SKM-1 treated with dmso at 0.1 percent for 144 hours (cell line): ENCODE data around the gene SLC44A2.

Source experiments
- DNase-seq: peaks from one replicate; lab custom pipeline; 2025; ENCODE audit not compliant: unreplicated experiment; lab: John Stamatoyannopoulos, UW

The SLC44A2 gene

GRCh38 chr19:10615429-10616023 lies 9.8 kb upstream of the SLC44A2 start:
- DNase-seq, result peak; percentile 15

GRCh38 chr19:10617409-10618121 lies 7.8 kb upstream of the SLC44A2 start:
- no peak for DNase-seq

DNA sequence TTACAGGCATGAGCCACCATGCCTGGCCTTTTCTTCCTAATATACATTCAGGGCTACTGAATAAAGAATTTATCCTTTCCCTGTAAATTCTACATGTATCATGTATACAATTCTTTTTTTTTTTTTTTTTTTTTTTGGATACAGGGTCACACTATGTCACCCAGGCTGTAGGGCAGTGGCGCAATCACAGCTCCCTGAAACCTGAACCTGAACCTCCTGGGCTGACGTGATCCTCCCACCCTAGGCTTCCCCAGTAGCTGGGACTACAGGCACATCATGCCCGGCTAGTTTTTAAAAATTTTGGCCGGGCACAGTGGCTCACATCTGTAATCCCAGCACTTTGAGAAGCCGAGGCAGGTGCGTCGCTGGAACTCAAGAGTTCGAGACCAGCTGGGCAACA lies 6.5 kb upstream of the SLC44A2 start:
- no peak for DNase-seq

- no peak for DNase-seq
These were observed 4.6 kb upstream of the SLC44A2 start for GRCh38 chr19:10620786-10621185.

GRCh38 chr19:10621966-10622365 lies 3.4 kb upstream of the SLC44A2 start:
- DNase-seq, result no peak

- no peak for DNase-seq
These were observed 768 bp upstream of the SLC44A2 start for GRCh38 chr19:10624585-10624984.

GRCh38 chr19:10625762-10626138 lies 397 bp downstream of the SLC44A2 start:
- DNase-seq, result no peak

DNA sequence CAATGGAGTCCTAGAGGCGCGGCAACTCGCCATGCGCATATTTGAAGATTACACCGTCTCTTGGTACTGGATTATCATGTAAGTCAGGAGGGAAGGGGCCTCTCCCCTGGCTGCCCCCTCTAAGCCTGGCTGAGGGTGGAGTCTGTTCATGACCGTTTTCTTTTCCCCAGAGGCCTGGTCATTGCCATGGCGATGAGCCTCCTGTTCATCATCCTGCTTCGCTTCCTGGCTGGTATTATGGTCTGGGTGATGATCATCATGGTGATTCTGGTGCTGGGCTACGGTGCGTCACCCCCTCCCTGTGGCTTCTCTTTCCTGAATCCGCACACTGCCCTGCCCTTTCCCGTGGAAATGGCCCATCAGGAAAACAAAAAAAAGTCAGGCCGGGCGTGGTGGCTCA lies 6.5 kb downstream of the SLC44A2 start:
- no peak for DNase-seq

GRCh38 chr19:10634430-10634829 lies 9.1 kb downstream of the SLC44A2 start:
- DNase-seq, result no peak

GRCh38 chr19:10634963-10635362 lies 9.6 kb downstream of the SLC44A2 start:
- DNase-seq, result no peak

GRCh38 chr19:10636304-10636972 lies 11.1 kb downstream of the SLC44A2 start:
- no peak for DNase-seq

GRCh38 chr19:10637894-10638293 lies 12.5 kb downstream of the SLC44A2 start:
- DNase-seq, result no peak

DNA sequence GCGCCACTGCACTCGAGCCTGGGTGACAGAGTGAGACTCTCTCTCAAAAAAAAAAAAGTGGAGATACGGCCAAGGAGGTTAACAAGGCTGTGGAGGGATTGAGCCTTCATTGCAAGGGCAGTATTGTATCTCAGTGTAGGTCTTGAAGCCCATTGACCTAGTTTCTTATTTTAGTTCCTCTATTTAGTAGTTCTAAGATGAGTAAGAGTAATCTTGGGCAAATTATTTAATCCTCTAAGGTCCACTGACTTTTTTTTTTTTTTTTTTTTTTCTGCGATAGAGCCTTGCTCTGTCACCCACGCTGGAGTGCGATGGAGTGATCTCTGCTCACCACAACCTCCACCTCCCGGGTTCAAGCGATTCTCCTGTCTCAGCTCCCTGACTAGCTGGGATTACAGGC lies 14.5 kb downstream of the SLC44A2 start:
- peak; percentile 71 for DNase-seq

DNA sequence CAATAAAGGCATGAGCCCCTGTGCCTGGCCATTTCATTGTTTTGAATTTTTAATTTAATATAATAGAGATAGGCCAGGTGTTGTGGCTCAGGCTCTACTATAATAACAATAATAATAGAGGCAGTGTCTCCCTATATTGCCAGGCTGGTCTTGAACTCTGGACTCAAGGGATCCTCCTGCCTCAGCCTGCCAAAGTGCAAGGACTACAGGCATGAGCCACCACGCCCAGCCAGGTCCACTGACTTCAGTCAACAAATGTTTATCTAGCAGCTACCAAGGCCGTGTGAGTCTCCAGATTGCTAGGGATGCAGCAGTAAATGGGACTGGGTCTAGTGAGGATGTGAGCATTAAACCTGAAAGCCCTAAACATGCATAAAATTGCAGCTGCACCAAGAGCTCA lies 15.0 kb downstream of the SLC44A2 start:
- no peak for DNase-seq

DNA sequence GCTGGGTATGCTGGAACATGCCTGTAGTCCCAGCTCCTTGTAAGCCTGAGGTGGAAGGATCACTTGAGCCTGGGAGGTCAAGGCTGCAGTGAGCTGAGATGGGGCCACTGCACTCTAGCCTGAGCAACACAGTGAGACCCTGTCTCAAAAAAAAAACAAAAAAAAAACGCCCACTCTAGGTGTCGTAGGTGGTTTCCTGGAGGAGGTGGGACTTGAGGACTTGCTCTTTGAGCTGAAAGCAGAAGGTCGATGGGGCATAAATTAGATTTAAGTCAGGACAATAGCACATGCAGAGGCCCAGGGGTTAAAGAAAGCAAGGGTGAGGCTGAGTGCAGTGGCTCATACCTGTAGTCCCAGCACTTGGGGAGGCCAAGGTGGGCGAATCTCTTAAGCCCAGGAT lies 15.9 kb downstream of the SLC44A2 start:
- no peak for DNase-seq

GRCh38 chr19:10642473-10643171 lies 17.3 kb downstream of the SLC44A2 start:
- no peak for DNase-seq

DNA sequence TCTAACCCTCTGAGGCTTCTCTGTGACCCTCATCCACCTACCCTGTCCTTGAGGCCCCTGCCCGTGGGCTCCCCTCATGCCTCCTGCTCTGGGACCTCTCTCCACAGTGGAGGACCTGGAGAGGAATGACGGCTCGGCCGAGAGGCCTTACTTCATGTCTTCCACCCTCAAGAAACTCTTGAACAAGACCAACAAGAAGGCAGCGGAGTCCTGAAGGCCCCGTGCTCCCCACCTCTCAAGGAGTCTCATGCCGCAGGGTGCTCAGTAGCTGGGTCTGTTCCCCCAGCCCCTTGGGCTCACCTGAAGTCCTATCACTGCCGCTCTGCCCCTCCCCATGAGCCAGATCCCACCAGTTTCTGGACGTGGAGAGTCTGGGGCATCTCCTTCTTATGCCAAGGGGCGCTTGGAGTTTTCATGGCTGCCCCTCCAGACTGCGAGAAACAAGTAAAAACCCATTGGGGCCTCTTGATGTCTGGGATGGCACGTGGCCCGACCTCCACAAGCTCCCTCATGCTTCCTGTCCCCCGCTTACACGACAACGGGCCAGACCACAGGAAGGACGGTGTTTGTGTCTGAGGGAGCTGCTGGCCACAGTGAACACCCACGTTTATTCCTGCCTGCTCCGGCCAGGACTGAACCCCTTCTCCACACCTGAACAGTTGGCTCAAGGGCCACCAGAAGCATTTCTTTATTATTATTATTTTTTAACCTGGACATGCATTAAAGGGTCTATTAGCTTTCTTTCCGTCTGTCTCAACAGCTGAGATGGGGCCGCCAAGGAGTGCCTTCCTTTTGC lies 18.0 kb downstream of the SLC44A2 start:
- DNase-seq, result no peak

DNA sequence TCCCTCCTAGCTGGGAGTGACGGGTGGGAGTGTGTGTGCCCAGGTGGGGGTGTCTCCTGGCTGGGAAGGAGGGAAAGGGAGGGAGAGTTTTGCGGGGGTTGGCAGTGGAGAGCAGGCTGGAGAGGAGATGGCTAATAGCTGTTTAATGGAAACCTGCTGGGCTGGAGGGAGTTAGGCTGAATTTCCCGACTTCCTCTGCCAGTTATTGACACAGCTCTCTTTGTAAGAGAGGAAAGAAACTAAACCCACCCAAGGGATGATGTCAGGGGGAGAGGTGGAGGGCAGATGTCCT lies 18.6 kb downstream of the SLC44A2 start:
- DNase-seq, result no peak

GRCh38 chr19:10644260-10645007 lies 19.1 kb downstream of the SLC44A2 start:
- peak; percentile 78 for DNase-seq

DNA sequence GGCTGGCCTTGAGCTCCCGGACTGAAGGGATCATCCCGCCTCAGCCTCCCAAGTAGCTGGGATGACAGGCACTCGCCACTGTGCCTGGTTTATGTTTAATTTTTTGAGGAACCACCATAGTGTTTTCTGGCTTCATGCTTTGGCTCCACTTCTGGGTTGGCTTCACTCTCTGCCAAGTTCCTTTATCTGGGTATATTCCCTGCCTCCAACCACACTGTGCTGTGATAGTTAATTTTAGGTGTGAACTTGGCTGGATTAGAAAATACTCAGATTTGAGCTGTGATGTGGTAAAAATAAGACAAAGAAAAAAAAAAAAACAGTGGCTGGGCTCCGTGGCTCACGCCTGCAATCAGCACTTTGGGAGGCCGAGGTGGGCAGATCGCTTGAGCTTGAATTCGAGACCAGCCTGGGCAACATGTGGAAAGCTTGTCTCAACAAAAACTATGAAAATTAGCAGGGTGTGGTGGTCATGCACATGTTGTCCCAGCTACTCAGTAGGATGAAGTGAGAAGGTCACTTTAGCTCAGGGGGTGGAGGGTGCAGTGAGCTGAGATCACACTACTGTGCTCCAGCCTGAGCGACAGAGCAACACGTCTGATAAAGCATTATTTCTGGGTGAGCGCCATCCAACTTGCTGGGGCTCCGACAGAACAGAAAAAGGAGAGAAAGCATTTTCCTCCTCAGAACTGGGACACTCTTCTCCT lies 21.3 kb downstream of the SLC44A2 start:
- no peak for DNase-seq
